Right ventricle myocardium superior (tissue), 1 donor: ENCODE data around the gene GABRA6. TPM values are rescaled to one million over a fixed set of nuclear protein-coding genes. Genes with fewer than 3 reads are reported as not detected.

Source experiments
- ATAC-seq: fragments of 200-7000 bp; cut with Tn5 transposase; one replicate; pipeline ENCODE4 v1.9.1; 2020; ENCODE audit warnings: mild to moderate bottlenecking; ENCODE audit not compliant: poor library complexity
- DNase-seq: peaks from one replicate; pipeline ENCODE4 v3.0.0-alpha.2; 2020
- intact Hi-C: fragments of 100-400 bp; cut with DNase I; formaldehyde crosslinking; loops from one replicate; pipeline ENCODE4 v1.11.2; 2022
- total RNA-seq: library from RNA; stranded (reverse); fragmentation: NEBNext Ultra II Directional; extraction: Animal tissue kit (Norgen Biotek cat#: 25700); gene quantifications from one replicate; pipeline ENCODE4 v1.2.1, GENCODE V29; 2021
- donor health status: DM: no; HTN: yes; CAD: no; lungs with severe emphysema.

GABRA6 gene
- total RNA-seq, 1 donor from 2014 or later: not detected

GRCh38 chr5:161744276-161744675 is 58.8 kb downstream of the GABRA6 start:
- intact Hi-C loops: no loop called here
- no peak for ATAC-seq
- no peak for DNase-seq

- intact Hi-C loops: no loop called here
- no peak for ATAC-seq
- no peak for DNase-seq
Measured at GRCh38 chr5:161745392-161745791, 59.9 kb downstream of the GABRA6 start.

- DNase-seq (no peak), ATAC-seq (no peak)
- intact Hi-C loops: no loop called here
Measured at GRCh38 chr5:161751265-161751664, 65.7 kb downstream of the GABRA6 start.

Other genes starting within 250 kb of the GABRA6 start
- gene GABRB2, start 139.0 kb upstream of the GABRA6 start, total RNA-seq: not detected
- not detected for gene GABRA1, start 162.4 kb downstream of the GABRA6 start, total RNA-seq